CD4-positive, alpha-beta T cell treated with Interleukin-17A for 4 hours (primary cell): ENCODE measurements around the gene ZNF680.
"Not testable (repeated sequence)": the region's sequence is repeated elsewhere in the genome, so short reads cannot be mapped to it uniquely, and the experiment has no call there.

Experiments
- DNase-seq: peaks from one replicate; pipeline ENCODE4 v3.0.0-alpha.2; 2020; ENCODE audit warnings: mixed read lengths

The ZNF680 gene

GRCh38 chr7:64554188-64554587 lies 8.7 kb downstream of the ZNF680 start:
- DNase-seq, result not testable (repeated sequence)

DNA sequence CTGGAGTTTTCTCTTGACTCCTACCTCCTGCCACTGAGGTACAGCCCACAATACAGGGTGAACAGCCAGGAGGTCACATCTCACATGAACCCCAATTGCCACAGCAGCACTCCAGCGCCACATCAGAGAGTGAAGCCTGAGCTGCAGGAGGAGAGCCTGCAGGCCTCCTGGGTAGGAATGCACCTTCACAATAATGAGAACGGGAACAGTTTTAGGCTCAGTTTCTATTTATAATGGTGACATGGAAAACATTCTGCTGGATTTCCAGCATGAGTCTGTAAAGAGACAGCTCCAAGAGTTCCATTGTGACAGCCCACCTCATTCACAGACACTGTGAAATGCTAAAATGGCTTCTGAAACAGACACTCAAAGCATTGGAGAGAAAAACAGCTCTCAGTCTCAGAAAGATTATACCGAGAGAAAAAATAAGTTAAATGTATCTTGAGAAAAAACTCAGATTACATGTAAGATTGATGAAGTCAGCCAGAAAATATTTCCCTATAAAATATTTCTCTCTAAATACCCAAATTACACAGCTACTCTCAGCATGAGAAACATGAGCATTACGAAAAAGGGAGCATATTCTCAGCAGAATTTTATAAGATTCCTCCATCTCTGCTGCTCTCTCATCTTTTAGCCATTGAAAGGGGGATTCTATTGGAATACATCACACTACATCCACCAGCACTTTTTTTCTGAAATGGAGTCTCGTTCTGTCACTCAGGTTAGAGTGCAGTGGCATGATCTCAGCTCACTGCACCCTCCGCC lies 11.3 kb downstream of the ZNF680 start:
- DNase-seq, result no peak

GRCh38 chr7:64544010-64544409 lies 18.9 kb downstream of the ZNF680 start:
- DNase-seq, result no peak

- peak; percentile 12 for DNase-seq
These were observed 21.2 kb downstream of the ZNF680 start for GRCh38 chr7:64541438-64542359.

DNA sequence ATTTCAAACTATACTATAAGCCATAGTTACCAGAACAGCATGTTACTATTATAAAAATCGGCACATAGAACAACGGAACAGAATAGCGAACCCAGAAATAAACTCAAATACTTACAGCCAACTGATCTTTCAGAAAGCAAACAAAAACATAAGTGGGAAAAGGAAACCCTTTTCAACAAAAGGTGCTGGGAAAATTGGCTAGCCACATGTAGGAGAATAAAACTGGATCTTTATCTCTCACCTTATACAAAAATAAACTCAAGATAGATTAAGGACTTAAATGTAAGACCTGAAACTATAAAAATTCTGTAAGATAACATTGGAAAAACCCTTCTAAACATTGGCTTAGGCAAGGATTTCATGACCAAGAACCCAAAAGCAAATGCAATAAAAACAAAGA lies 29.1 kb downstream of the ZNF680 start:
- DNase-seq, result no peak

- no peak for DNase-seq
These were observed 34.1 kb downstream of the ZNF680 start for GRCh38 chr7:64528770-64529169.

DNA sequence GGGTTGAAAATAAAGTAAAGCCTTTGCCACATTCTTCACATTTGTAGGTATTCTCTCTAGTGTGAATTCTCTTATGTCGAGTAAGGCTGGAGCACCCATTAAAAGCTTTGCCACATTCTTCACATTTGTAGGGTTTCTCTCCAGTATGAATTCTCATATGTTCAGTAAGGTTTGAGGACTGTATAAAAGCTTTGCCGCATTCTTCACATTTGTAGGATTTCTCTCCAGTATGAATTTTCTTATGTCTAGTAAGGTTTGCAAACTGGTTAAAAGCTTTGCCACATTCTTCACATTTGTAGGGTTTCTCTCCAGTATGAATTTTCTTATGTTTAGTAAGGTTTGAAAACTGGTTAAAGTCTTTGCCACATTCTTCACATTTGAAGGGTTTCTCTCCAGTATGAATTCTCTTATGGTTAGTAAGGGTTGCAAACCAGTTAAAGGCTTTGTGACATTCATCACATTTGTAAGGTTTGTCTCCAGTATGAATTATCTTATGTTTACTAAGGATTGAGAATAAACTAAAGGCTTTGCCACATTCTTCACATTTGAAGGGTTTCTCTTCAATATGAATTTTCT lies 41.4 kb downstream of the ZNF680 start:
- DNase-seq, result no peak

DNA sequence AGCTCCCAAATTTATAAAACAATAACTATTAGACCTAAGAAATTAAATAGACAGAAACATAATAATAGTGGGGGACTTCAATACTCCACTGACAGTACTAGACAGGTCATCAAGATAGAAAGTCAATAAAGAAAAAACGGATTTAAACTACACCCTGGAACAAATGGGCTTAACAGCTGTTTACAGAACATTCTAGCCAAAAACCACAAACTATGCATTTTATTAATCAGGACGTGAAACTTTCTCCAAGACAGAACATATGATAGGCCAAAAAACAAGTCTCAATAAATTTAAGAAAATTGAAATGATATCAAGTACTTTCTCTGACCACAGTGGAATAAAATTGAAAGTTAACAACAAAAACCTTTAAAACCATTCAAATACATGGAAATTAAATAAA lies 46.4 kb downstream of the ZNF680 start:
- no peak for DNase-seq

- no peak for DNase-seq
These were observed 47.1 kb downstream of the ZNF680 start for GRCh38 chr7:64515781-64516180.

DNA sequence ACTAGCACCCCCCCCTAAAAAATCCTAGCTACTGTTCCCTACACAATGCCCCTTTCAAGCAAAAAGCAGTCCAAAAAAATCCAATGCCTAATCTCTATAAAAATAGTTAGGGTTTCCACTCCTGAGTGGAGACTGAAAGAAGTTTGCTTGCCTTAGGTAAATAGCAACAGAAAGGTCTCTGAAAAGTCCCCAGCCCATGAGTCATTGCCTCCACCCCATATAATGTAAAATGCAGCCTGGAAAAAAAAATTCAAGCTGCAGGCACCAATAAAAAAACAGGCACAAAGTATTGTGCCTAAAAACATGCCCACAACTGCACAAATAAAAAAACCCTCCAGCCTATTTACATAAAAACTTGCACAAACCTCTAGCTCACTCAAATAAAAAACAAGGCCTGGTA lies 47.5 kb downstream of the ZNF680 start:
- DNase-seq, result no peak

DNA sequence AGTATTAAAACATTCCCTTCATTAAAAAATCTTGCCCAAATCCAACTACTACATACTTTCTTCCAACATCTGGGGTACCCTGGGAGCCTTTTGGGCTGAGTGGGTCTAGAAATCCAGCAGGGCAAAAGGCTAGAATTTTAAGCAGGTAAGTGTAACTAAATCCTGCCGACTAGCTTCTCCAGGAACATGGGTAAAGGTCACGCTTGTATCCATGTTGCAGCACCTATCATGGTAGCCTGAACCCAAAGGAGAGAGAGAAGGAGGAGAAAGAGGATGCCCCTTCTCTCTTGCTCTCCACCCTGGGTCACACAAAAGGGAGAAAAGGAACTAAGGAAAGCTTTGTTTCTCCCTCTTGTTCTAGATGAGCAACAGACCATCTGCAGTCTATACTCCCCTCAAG lies 53.3 kb downstream of the ZNF680 start:
- no peak for DNase-seq

GRCh38 chr7:64504581-64505120 lies 58.2 kb downstream of the ZNF680 start:
- DNase-seq, result no peak

GRCh38 chr7:64498270-64498669 lies 64.6 kb downstream of the ZNF680 start:
- DNase-seq, result no peak

GRCh38 chr7:64494912-64495461 lies 67.9 kb downstream of the ZNF680 start:
- DNase-seq, result no peak

GRCh38 chr7:64485623-64486022 lies 77.2 kb downstream of the ZNF680 start:
- no peak for DNase-seq
